ENCODE results near the gene CCT6B.

DNA sequence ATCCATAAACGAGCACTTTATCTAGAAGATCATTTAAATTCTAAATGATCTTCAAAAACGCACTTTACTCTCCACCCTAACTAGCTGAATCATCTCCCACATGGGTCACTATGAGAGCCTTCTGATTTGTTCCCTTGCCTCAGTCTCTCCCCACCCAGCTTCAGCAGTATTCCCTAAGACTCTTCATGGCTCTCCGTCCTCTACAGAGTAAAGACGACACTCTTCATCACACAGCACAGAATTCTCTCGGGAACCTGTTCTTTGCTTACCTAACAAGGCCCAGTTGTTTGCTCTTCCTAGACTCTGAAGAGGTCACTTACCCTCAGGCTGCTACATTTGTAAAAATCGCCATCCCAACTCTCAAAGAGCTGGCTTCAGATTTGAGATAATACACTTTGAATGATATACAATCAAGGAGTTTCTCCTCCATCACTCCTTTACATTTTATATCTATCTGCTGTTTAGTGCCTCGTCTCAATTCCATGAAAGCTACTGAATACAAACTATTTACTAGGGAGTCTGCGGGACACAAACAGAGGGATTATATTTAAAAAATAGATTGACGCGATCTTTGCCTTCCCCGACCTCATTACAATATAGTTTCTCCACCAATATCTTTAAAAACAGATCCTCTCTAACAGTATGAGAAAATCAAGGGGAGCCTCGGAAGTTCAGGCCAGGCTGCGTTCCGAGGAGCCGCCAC, 18.5 kb upstream of the CCT6B start:
- TF ChIP-seq, protein P1, sequence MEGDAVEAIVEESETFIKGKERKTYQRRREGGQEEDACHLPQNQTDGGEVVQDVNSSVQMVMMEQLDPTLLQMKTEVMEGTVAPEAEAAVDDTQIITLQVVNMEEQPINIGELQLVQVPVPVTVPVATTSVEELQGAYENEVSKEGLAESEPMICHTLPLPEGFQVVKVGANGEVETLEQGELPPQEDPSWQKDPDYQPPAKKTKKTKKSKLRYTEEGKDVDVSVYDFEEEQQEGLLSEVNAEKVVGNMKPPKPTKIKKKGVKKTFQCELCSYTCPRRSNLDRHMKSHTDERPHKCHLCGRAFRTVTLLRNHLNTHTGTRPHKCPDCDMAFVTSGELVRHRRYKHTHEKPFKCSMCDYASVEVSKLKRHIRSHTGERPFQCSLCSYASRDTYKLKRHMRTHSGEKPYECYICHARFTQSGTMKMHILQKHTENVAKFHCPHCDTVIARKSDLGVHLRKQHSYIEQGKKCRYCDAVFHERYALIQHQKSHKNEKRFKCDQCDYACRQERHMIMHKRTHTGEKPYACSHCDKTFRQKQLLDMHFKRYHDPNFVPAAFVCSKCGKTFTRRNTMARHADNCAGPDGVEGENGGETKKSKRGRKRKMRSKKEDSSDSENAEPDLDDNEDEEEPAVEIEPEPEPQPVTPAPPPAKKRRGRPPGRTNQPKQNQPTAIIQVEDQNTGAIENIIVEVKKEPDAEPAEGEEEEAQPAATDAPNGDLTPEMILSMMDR (IDR thresholded peaks at IDR 0.05), result no peak
- no peak for TF ChIP-seq POLR2A (IDR thresholded peaks at IDR 0.05)
- TF ChIP-seq POLR2AphosphoS5 (IDR thresholded peaks at IDR 0.05), result peak in 1 of 3 donors; percentile 26
